K562 (cell line): ENCODE measurements around the gene LPXN. TPM values are rescaled to one million over a fixed set of nuclear protein-coding genes. Genes with fewer than 3 reads are reported as not detected.

Source experiments
- ATAC-seq: fragments of 200-7000 bp; cut with Tn5 transposase; 3 replicates; pipeline ENCODE4 v1.9.1; 2020; ENCODE audit warnings: moderate library complexity
- BruUV-seq: library from RNA; stranded (reverse); fragments of 400-500 nt; replicated peaks from 2 replicates; lab custom pipeline; 2021; lab: Mats Ljungman, UMichigan
- CTCF ChIA-PET: fragments of 300-600 bp; formaldehyde crosslinking; extraction: SDS; loops from one replicate; lab custom pipeline; 2021; ENCODE audit warnings: low intra/inter-chr PET ratio; lab: Yijun Ruan, JAX
- POLR2A ChIA-PET: fragments of 300-600, 350-650 bp; sonication (Branson Sonifier 250); formaldehyde crosslinking; extraction: SDS; loops from one replicate; lab custom pipeline; 2021; ENCODE audit warnings: antibody characterized with exemption, inconsistent platforms; lab: Yijun Ruan, JAX
- DNase-seq, 4 experiments: peaks; one replicate each; pipeline versions ENCODE4 v3.0.0 to v3.0.0-alpha.2; 2011 to 2018; ENCODE audit warnings: low spot score in 3 of 4, mixed read lengths in 3 of 4; ENCODE audit errors: extremely low read depth in 1 of 4
- FAIRE-seq: peaks from 2 replicates; lab custom pipeline; 2011; peaks lifted over from hg19 to GRCh38; lab: Jason Lieb, UNC
- H2AFZ ChIP-seq: 2 replicates; pipeline ENCODE4 v1.6.0; 2011; ENCODE audit warnings: low read depth, low read length, control low read depth, inconsistent platforms
- H3K27ac ChIP-seq: fragments of 200-600 bp; 3 replicates; pipeline ENCODE4 v1.8.0; 2011; ENCODE audit warnings: low read depth, mild to moderate bottlenecking, control low read depth, inconsistent platforms, low read length, moderate library complexity, mixed read lengths; ENCODE audit errors: extremely low read depth
- H3K27me3 ChIP-seq, 2 experiments: fragments of 300-600 bp in 1 of 2; 2 replicates in 1 of 2; 3 replicates in 1 of 2; pipeline versions ENCODE4 v1.6.0 to v1.8.0; 2011; ENCODE audit warnings: inconsistent platforms in 2 of 2, low read length in 2 of 2, mild to moderate bottlenecking in 1 of 2, mixed read lengths in 1 of 2, moderate library complexity in 1 of 2; ENCODE audit not compliant: control insufficient read depth in 2 of 2, insufficient read depth in 2 of 2
- H3K36me3 ChIP-seq: fragments of 300-600 bp; 3 replicates; pipeline ENCODE4 v1.8.0; 2011; ENCODE audit warnings: mild to moderate bottlenecking, low read length, inconsistent platforms; ENCODE audit not compliant: control insufficient read depth, insufficient read depth
- H3K4me1 ChIP-seq, 2 experiments: fragments of 200-600 bp in 1 of 2; replicated peaks in 1 of 2; 2 replicates in 1 of 2; 3 replicates in 1 of 2; pipeline versions ENCODE4 v1.5.1 to v1.8.0; 2011; ENCODE audit warnings: inconsistent platforms in 2 of 2, low read length in 2 of 2, mild to moderate bottlenecking in 1 of 2, mixed read lengths in 1 of 2, moderate library complexity in 1 of 2; ENCODE audit not compliant: control insufficient read depth in 2 of 2, insufficient read depth in 2 of 2
- H3K4me2 ChIP-seq: 2 replicates; pipeline ENCODE4 v1.6.1; 2011; ENCODE audit warnings: low read length, control low read depth, inconsistent platforms, mixed read lengths; ENCODE audit not compliant: insufficient read depth
- H3K4me3 ChIP-seq: fragments of 200-600 bp; sonication (generic), shearing (Covaris generic); 2 replicates; pipeline ENCODE4 v1.5.1; 2016; ENCODE audit warnings: control low read depth, inconsistent platforms
- H3K79me2 ChIP-seq: fragments of 200-600 bp; 3 replicates; pipeline ENCODE4 v1.8.0; 2011; ENCODE audit warnings: low read length, inconsistent platforms; ENCODE audit not compliant: control insufficient read depth, insufficient read depth
- H3K9ac ChIP-seq, 2 experiments: 2 replicates each; pipeline versions ENCODE4 v1.6.0 to v1.6.1; 2011; ENCODE audit warnings: low read depth in 2 of 2, low read length in 2 of 2, control low read depth in 1 of 2, inconsistent platforms in 1 of 2, mild to moderate bottlenecking in 1 of 2, mixed read lengths in 1 of 2; ENCODE audit not compliant: insufficient read depth in 1 of 2
- H3K9me1 ChIP-seq: one replicate; pipeline ENCODE4 v1.6.0; 2011; ENCODE audit warnings: inconsistent platforms, mild to moderate bottlenecking, low read length, moderate library complexity; ENCODE audit not compliant: control insufficient read depth, insufficient read depth
- H3K9me3 ChIP-seq: replicated peaks from 2 replicates; pipeline ENCODE4 v1.5.1; 2011; ENCODE audit warnings: low read depth, low read length, inconsistent platforms; ENCODE audit not compliant: control insufficient read depth, insufficient read depth
- H4K20me1 ChIP-seq: replicated peaks from 2 replicates; pipeline ENCODE4 v1.6.1; 2011; ENCODE audit warnings: low read length, inconsistent platforms, mixed read lengths; ENCODE audit not compliant: control insufficient read depth, insufficient read depth
- IRF1 ChIP-seq: sonication (generic); formaldehyde crosslinking; IDR thresholded peaks from 2 replicates; pipeline ENCODE4 v1.8.0; 2022; ENCODE audit warnings: missing genetic modification reagents, mild to moderate bottlenecking, borderline replicate concordance
- NR2C1 ChIP-seq, 2 experiments: fragments of 450-650 bp; IDR thresholded peaks; 2 replicates each; pipeline ENCODE4 v1.6.1; 2017; ENCODE audit warnings: mild to moderate bottlenecking in 2 of 2, antibody characterized with exemption in 1 of 2, inconsistent platforms in 1 of 2, missing compliant biosample characterization in 1 of 2, missing genetic modification characterization in 1 of 2
- STAT5B ChIP-seq: fragments of 250-450 bp; sonication (Bioruptor Pico); IDR thresholded peaks from 2 replicates; pipeline ENCODE4 v1.8.0; 2021; ENCODE audit warnings: mild to moderate bottlenecking, inconsistent platforms
- ZNF212 ChIP-seq: fragments of 450-650 bp; formaldehyde crosslinking; IDR thresholded peaks from 2 replicates; pipeline ENCODE4 v1.4.0; 2020; ENCODE audit warnings: mild to moderate bottlenecking
- ZNF584 ChIP-seq: fragments of 200-800 bp; sonication (Bioruptor generic); IDR thresholded peaks from 2 replicates; pipeline ENCODE4 v1.6.1; 2016; ENCODE audit warnings: low read depth, mild to moderate bottlenecking, missing genetic modification characterization, missing compliant biosample characterization
- WGBS: fragments of 100-300 bp; shearing (Covaris generic); methylation state at CpG from one replicate; pipeline ENCODE4 v1.1.6; 2016; ENCODE audit warnings: low coverage, mixed read lengths; ENCODE audit not compliant: insufficient coverage; ENCODE audit errors: missing lambda C conversion rate; 5-methylcytosine and 5-hydroxymethylcytosine counted together
- in situ Hi-C: fragments of 300-500 bp; cut with MboI; formaldehyde crosslinking; loops from 4 replicates; pipeline ENCODE4 v1.15.0; 2018; ENCODE audit warnings: inconsistent platforms, mixed read lengths
- intact Hi-C: fragments of 100-400 bp; cut with micrococcal nuclease; formaldehyde crosslinking; loops from 2 replicates; pipeline ENCODE4 v1.14.2; 2022
- polyA plus RNA-seq, 8 experiments: library from polyadenylated mRNA; depleted of rRNA in 4 of 8; stranded (reverse) in 5 of 8; unstranded in 3 of 8; fragments of >200 nt; fragmentation: Nextera tagmentation in 2 of 8; fragmentation: Illumina TruSeq in 1 of 8; extraction: Ambion mirVana in 2 of 8; extraction: Trizol in 1 of 8; gene quantifications; 2 replicates each; pipeline versions ENCODE4 v1.2.1 to v1.2.3, GENCODE V29; 2011 to 2014; ENCODE audit warnings: inconsistent platforms in 1 of 8, missing spikeins in 1 of 8
- total RNA-seq, 7 experiments: library from RNA; depleted of rRNA in 6 of 7; stranded (reverse); fragments of >200 nt in 6 of 7; fragmentation: Illumina TruSeq in 2 of 7; extraction: Trizol in 2 of 7; gene quantifications; 2 replicates each; pipeline versions ENCODE4 v1.2.1 to v1.2.3, GENCODE V29; 2011 to 2021; ENCODE audit warnings: low replicate concordance in 1 of 7
- TF ChIP-seq, protein P1 (sequence below), 2 experiments: fragments of 450-650 bp; IDR thresholded peaks; 2 replicates each; pipeline ENCODE4 v1.6.1; 2016; ENCODE audit warnings: mild to moderate bottlenecking in 2 of 2, borderline replicate concordance in 1 of 2, low read depth in 1 of 2, moderate library complexity in 1 of 2
- TF ChIP-seq, protein P2 (sequence below): fragments of 250-450 bp; sonication (Bioruptor Pico); IDR thresholded peaks from 2 replicates; pipeline ENCODE4 v1.6.1; 2021; ENCODE audit warnings: mild to moderate bottlenecking

LPXN gene
- total and polyA plus RNA-seq, 9 of the 15 experiments (the other 6 are each of a cell fraction or from before 2014, with no cell fraction given), result 0.73 to 3.1 (median 2.0) TPM

GRCh38 chr11:58579192-58580129 is 3.8 kb upstream of the LPXN start:
- intact Hi-C loops (loop anchor here (2.0 to 10.0 kb wide), 3 partner anchors 193 to 565 kb away; partner anchors contain the start of gene FAM111A), in situ Hi-C loops (no loop called here)
- H3K4me1 ChIP-seq, result peaks cover 12 to 18% of the 10 kb centered on the region in 2 experiments
- no peaks in the 10 kb centered on the region for H3K9me3 ChIP-seq
- CTCF ChIA-PET, result interaction anchor here (0.5 to 1.3 kb wide), 3 partner anchors 39 to 1066 kb away, joined by 3 to 4 read pairs (median 4); no protein-coding TSS in a partner anchor
- peaks cover 19% of the 10 kb centered on the region for H3K36me3 ChIP-seq
- DNase-seq (peak; percentile 74 to 95 (median 78)), FAIRE-seq (peak; percentile 64), ATAC-seq (peak; percentile 72)
- peak overlapping the region; percentile 98 for H3K27ac ChIP-seq
- no peaks in the 10 kb centered on the region for H3K27me3 ChIP-seq
- peak overlapping the region; percentile 94 for H3K4me2 ChIP-seq
- POLR2A ChIA-PET, result interaction anchor here (0.6 to 1.1 kb wide), 3 partner anchors 188 to 392 kb away, joined by 3 to 4 read pairs (median 3); no protein-coding TSS in a partner anchor
- H2AFZ ChIP-seq, result peak overlapping the region; percentile 79
- peak overlapping the region; percentile 99 for H3K9ac ChIP-seq
- peaks cover 78% of the 10 kb centered on the region for H3K79me2 ChIP-seq
- H3K9me1 ChIP-seq, result no peaks in the 10 kb centered on the region
- H4K20me1 ChIP-seq, result peaks cover 5% of the 10 kb centered on the region; the same call in 1 of the 2 replicates
- WGBS, result under 1% methylated on average over 37 of the region's 78 CpGs
- BruUV-seq, result no TSS peak
- peak overlapping the region; percentile 87 for H3K4me3 ChIP-seq
- TF ChIP-seq ZNF584 (CRISPR knock-in tag), result no peak
- TF ChIP-seq IRF1 (CRISPR knock-in tag), result peak; percentile 57; the same call in 1 of the 2 replicates
- TF ChIP-seq, protein P1, sequence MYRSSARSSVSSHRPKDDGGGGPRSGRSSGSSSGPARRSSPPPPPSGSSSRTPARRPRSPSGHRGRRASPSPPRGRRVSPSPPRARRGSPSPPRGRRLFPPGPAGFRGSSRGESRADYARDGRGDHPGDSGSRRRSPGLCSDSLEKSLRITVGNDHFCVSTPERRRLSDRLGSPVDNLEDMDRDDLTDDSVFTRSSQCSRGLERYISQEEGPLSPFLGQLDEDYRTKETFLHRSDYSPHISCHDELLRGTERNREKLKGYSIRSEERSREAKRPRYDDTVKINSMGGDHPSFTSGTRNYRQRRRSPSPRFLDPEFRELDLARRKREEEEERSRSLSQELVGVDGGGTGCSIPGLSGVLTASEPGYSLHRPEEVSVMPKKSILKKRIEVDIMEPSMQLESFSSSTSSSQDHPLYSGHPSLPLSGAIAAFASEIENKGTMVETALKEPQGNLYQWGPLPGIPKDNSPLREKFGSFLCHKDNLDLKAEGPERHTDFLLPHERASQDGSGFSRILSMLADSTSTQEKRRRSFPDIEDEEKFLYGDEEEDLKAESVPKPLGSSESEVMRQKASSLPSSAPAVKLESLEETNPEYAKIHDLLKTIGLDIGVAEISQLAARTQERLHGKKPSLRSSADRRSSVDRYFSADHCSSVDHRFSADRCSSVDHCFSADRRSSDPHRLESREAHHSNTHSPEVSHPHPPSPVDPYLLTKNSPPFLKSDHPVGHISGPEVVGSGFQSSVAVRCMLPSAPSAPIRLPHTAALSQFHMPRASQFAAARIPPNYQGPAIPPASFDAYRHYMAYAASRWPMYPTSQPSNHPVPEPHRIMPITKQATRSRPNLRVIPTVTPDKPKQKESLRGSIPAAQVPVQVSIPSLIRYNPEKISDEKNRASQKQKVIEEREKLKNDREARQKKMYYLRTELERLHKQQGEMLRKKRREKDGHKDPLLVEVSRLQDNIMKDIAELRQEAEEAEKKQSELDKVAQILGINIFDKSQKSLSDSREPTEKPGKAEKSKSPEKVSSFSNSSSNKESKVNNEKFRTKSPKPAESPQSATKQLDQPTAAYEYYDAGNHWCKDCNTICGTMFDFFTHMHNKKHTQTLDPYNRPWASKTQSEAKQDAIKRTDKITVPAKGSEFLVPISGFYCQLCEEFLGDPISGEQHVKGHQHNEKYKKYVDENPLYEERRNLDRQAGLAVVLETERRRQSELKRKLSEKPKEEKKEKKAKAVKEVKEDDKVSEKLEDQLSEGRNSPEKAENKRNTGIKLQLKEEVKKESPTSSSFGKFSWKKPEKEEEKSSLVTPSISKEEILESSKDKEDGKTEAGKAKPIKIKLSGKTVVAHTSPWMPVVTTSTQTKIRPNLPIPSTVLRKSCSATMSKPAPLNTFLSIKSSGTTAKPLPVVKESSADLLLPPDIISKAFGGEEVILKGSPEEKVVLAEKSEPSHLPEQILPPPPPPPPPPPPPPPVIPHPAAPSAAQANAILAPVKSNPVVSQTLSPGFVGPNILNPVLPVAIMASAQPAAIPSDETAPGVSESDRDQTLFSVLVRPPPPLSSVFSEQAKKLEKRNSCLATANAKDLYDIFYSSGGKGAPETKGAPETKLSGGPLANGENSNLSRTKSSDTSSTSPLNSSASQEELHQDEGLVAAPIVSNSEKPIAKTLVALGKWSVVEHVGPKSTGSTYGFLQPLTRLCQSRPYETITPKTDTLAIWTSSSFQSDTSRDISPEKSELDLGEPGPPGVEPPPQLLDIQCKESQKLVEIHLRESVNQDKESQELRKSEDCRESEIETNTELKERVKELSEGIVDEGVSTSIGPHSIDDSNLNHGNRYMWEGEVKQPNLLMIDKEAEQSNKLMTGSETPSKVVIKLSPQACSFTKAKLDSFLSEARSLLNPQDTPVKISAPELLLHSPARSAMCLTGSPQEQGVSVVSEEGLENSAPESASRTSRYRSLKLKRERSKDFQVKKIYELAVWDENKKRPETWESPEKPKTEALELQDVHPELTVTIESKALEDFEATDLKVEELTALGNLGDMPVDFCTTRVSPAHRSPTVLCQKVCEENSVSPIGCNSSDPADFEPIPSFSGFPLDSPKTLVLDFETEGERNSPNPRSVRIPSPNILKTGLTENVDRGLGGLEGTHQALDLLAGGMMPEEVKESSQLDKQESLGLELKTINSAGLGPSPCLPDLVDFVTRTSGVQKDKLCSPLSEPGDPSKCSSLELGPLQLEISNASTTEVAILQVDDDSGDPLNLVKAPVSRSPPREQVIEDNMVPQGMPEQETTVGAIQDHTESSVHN (IDR thresholded peaks at IDR 0.05; ENCODE audit: borderline replicate concordance in 1 of 2, low read depth in 1 of 2), result peak in 1 of 2 experiments; percentile 72; a peak in 1 of 4 replicates
- TF ChIP-seq STAT5B (CRISPR knock-in tag), result no peak
- TF ChIP-seq, protein P2, sequence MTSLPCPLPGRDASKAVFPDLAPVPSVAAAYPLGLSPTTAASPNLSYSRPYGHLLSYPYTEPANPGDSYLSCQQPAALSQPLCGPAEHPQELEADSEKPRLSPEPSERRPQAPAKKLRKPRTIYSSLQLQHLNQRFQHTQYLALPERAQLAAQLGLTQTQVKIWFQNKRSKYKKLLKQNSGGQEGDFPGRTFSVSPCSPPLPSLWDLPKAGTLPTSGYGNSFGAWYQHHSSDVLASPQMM, result no peak
- TF ChIP-seq ZNF212 (CRISPR knock-in tag), result no peak
- peak; percentile 67; the same call in 1 of the 2 replicates for TF ChIP-seq NR2C1 (IDR thresholded peaks at IDR 0.05)
- peak; percentile 63 for TF ChIP-seq NR2C1 (tag; IDR thresholded peaks at IDR 0.05)
